Suprapubic skin (tissue), 3 donors: ENCODE measurements around the gene NHSL2.

ENCODE experiments used
- CTCF ChIP-seq, 2 donors: fragments of 200-600 bp in 1 of 2; fragments of 450-650 bp in 1 of 2; sonication (generic) in 1 of 2; IDR thresholded peaks; one replicate each; pipeline ENCODE4 v1.5.1; 2016 to 2019; ENCODE audit warnings: antibody characterized with exemption in 2 of 2, mild to moderate bottlenecking in 1 of 2, moderate library complexity in 1 of 2
- POLR2AphosphoS5 ChIP-seq, 3 donors: sonication (generic); formaldehyde crosslinking; IDR thresholded peaks; one replicate each; pipeline ENCODE4 v1.6.1; 2017; ENCODE audit warnings: antibody characterized with exemption in 3 of 3

DNA sequence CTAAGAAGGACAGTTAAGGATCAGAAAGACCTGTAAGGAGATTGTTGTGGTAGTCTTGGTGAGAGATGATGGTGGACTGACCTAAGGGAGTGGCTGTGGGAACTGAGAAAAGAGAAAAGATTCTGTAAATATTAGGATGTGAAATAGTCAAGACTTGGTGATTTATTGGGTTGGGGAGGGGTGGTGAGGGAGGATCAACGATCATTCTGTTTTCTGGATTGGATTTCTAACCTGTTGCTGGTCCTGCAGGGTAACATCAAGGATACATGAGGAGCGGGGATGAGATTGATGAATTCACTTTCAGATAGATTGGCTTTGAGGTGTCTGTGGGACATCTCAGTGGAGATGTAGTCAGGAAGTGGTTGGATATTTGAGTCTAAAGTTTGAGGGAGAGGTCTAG is 272.3 kb downstream of the NHSL2 start:
- TF ChIP-seq CTCF (IDR thresholded peaks at IDR 0.05) (no peak), POLR2AphosphoS5 (IDR thresholded peaks at IDR 0.05) (no peak)
